K562 (cell line): ENCODE data around the gene OR10G3. TPM values are rescaled to one million over a fixed set of nuclear protein-coding genes. Genes with fewer than 3 reads are reported as not detected.

Experiments used
- ATAC-seq: fragments of 200-7000 bp; cut with Tn5 transposase; 3 replicates; pipeline ENCODE4 v1.9.1; 2020; ENCODE audit warnings: moderate library complexity
- BruUV-seq: library from RNA; stranded (reverse); fragments of 400-500 nt; replicated peaks from 2 replicates; lab custom pipeline; 2021; lab: Mats Ljungman, UMichigan
- CTCF ChIA-PET: fragments of 300-600 bp; formaldehyde crosslinking; extraction: SDS; loops from one replicate; lab custom pipeline; 2021; ENCODE audit warnings: low intra/inter-chr PET ratio; lab: Yijun Ruan, JAX
- POLR2A ChIA-PET: fragments of 300-600, 350-650 bp; sonication (Branson Sonifier 250); formaldehyde crosslinking; extraction: SDS; loops from one replicate; lab custom pipeline; 2021; ENCODE audit warnings: antibody characterized with exemption, inconsistent platforms; lab: Yijun Ruan, JAX
- DNase-seq, 4 experiments: peaks; one replicate each; pipeline versions ENCODE4 v3.0.0 to v3.0.0-alpha.2; 2011 to 2018; ENCODE audit warnings: low spot score in 3 of 4, mixed read lengths in 3 of 4; ENCODE audit errors: extremely low read depth in 1 of 4
- FAIRE-seq: peaks from 2 replicates; lab custom pipeline; 2011; peaks lifted over from hg19 to GRCh38; lab: Jason Lieb, UNC
- H2AFZ ChIP-seq: 2 replicates; pipeline ENCODE4 v1.6.0; 2011; ENCODE audit warnings: low read depth, low read length, control low read depth, inconsistent platforms
- H3K27ac ChIP-seq: fragments of 200-600 bp; 3 replicates; pipeline ENCODE4 v1.8.0; 2011; ENCODE audit warnings: low read depth, mild to moderate bottlenecking, control low read depth, inconsistent platforms, low read length, moderate library complexity, mixed read lengths; ENCODE audit errors: extremely low read depth
- H3K27me3 ChIP-seq, 2 experiments: fragments of 300-600 bp in 1 of 2; 2 replicates in 1 of 2; 3 replicates in 1 of 2; pipeline versions ENCODE4 v1.6.0 to v1.8.0; 2011; ENCODE audit warnings: inconsistent platforms in 2 of 2, low read length in 2 of 2, mild to moderate bottlenecking in 1 of 2, mixed read lengths in 1 of 2, moderate library complexity in 1 of 2; ENCODE audit not compliant: control insufficient read depth in 2 of 2, insufficient read depth in 2 of 2
- H3K36me3 ChIP-seq: fragments of 300-600 bp; 3 replicates; pipeline ENCODE4 v1.8.0; 2011; ENCODE audit warnings: mild to moderate bottlenecking, low read length, inconsistent platforms; ENCODE audit not compliant: control insufficient read depth, insufficient read depth
- H3K4me1 ChIP-seq, 2 experiments: fragments of 200-600 bp in 1 of 2; replicated peaks in 1 of 2; 2 replicates in 1 of 2; 3 replicates in 1 of 2; pipeline versions ENCODE4 v1.5.1 to v1.8.0; 2011; ENCODE audit warnings: inconsistent platforms in 2 of 2, low read length in 2 of 2, mild to moderate bottlenecking in 1 of 2, mixed read lengths in 1 of 2, moderate library complexity in 1 of 2; ENCODE audit not compliant: control insufficient read depth in 2 of 2, insufficient read depth in 2 of 2
- H3K4me2 ChIP-seq: 2 replicates; pipeline ENCODE4 v1.6.1; 2011; ENCODE audit warnings: low read length, control low read depth, inconsistent platforms, mixed read lengths; ENCODE audit not compliant: insufficient read depth
- H3K4me3 ChIP-seq: fragments of 200-600 bp; sonication (generic), shearing (Covaris generic); 2 replicates; pipeline ENCODE4 v1.5.1; 2016; ENCODE audit warnings: control low read depth, inconsistent platforms
- H3K79me2 ChIP-seq: fragments of 200-600 bp; 3 replicates; pipeline ENCODE4 v1.8.0; 2011; ENCODE audit warnings: low read length, inconsistent platforms; ENCODE audit not compliant: control insufficient read depth, insufficient read depth
- H3K9ac ChIP-seq, 2 experiments: 2 replicates each; pipeline versions ENCODE4 v1.6.0 to v1.6.1; 2011; ENCODE audit warnings: low read depth in 2 of 2, low read length in 2 of 2, control low read depth in 1 of 2, inconsistent platforms in 1 of 2, mild to moderate bottlenecking in 1 of 2, mixed read lengths in 1 of 2; ENCODE audit not compliant: insufficient read depth in 1 of 2
- H3K9me1 ChIP-seq: one replicate; pipeline ENCODE4 v1.6.0; 2011; ENCODE audit warnings: inconsistent platforms, mild to moderate bottlenecking, low read length, moderate library complexity; ENCODE audit not compliant: control insufficient read depth, insufficient read depth
- H3K9me3 ChIP-seq: replicated peaks from 2 replicates; pipeline ENCODE4 v1.5.1; 2011; ENCODE audit warnings: low read depth, low read length, inconsistent platforms; ENCODE audit not compliant: control insufficient read depth, insufficient read depth
- H4K20me1 ChIP-seq: replicated peaks from 2 replicates; pipeline ENCODE4 v1.6.1; 2011; ENCODE audit warnings: low read length, inconsistent platforms, mixed read lengths; ENCODE audit not compliant: control insufficient read depth, insufficient read depth
- AFF1 ChIP-seq, 2 experiments: fragments of 450-650 bp; IDR thresholded peaks; 2 replicates each; pipeline ENCODE4 v1.6.1; 2018; ENCODE audit warnings: mild to moderate bottlenecking in 2 of 2, low read depth in 1 of 2; ENCODE audit not compliant: partially characterized antibody in 2 of 2
- ARHGAP35 ChIP-seq: fragments of 450-650 bp; IDR thresholded peaks from 2 replicates; pipeline ENCODE4 v1.6.1; 2018; ENCODE audit not compliant: partially characterized antibody
- ATF4 ChIP-seq: fragments of 450-650 bp; formaldehyde crosslinking; IDR thresholded peaks from 2 replicates; pipeline ENCODE4 v1.4.0; 2022; ENCODE audit warnings: mild to moderate bottlenecking, moderate library complexity
- ETS1 ChIP-seq: conservative IDR thresholded peaks from 2 replicates; pipeline ENCODE4 v1.6.1; 2011; ENCODE audit warnings: low read depth, mild to moderate bottlenecking, low read length; ENCODE audit not compliant: control insufficient read depth
- PCBP2 ChIP-seq: fragments of 200-400 bp; formaldehyde crosslinking; IDR thresholded peaks from 2 replicates; pipeline ENCODE4 v1.6.1; 2018; ENCODE audit warnings: low read length, low read depth, mild to moderate bottlenecking, moderate library complexity; ENCODE audit not compliant: poor library complexity, severe bottlenecking
- RUNX1 ChIP-seq: sonication (generic); IDR thresholded peaks from 2 replicates; pipeline ENCODE4 v1.6.1; 2016; ENCODE audit warnings: antibody characterized with exemption, low read depth
- SMARCC2 ChIP-seq: fragments of 450-650 bp; IDR thresholded peaks from 2 replicates; pipeline ENCODE4 v1.6.1; 2017; ENCODE audit warnings: antibody characterized with exemption, moderate library complexity, mild to moderate bottlenecking, low read depth
- SOX6 ChIP-seq: fragments of 450-650 bp; IDR thresholded peaks from 2 replicates; pipeline ENCODE4 v1.6.1; 2014; ENCODE audit warnings: mild to moderate bottlenecking
- SRSF1 ChIP-seq: fragments of 200-400 bp; formaldehyde crosslinking; IDR thresholded peaks from 2 replicates; pipeline ENCODE4 v1.6.1; 2017; ENCODE audit warnings: mild to moderate bottlenecking, low read depth, low read length, moderate library complexity
- TRIM28 ChIP-seq: fragments of 450-650 bp; IDR thresholded peaks from 2 replicates; pipeline ENCODE4 v1.6.1; 2017
- ZBTB7A ChIP-seq: IDR thresholded peaks from 2 replicates; pipeline ENCODE4 v1.6.1; 2011; ENCODE audit warnings: low read depth, mild to moderate bottlenecking, low read length, moderate library complexity, borderline replicate concordance; ENCODE audit not compliant: control insufficient read depth
- ZNF280B ChIP-seq: fragments of 250-450 bp; sonication (Bioruptor Pico); IDR thresholded peaks from 2 replicates; pipeline ENCODE4 v1.5.1; 2021; ENCODE audit warnings: mild to moderate bottlenecking
- ZNF384 ChIP-seq: IDR thresholded peaks from 2 replicates; pipeline ENCODE4 v1.6.1; 2012; ENCODE audit warnings: low read depth, low read length, improper control_type of control experiment
- ZNF431 ChIP-seq: sonication (generic); formaldehyde crosslinking; IDR thresholded peaks from 2 replicates; pipeline ENCODE4 v1.8.0; 2022; ENCODE audit warnings: mild to moderate bottlenecking, missing genetic modification reagents
- ZNF444 ChIP-seq: fragments of 250-450 bp; sonication (Bioruptor Pico); IDR thresholded peaks from 2 replicates; pipeline ENCODE4 v1.4.0; 2020; ENCODE audit warnings: mild to moderate bottlenecking, moderate library complexity
- ZNF76 ChIP-seq: fragments of 250-450 bp; sonication (Bioruptor Pico); IDR thresholded peaks from 2 replicates; pipeline ENCODE4 v1.4.0; 2020; ENCODE audit warnings: mild to moderate bottlenecking, moderate library complexity, borderline replicate concordance
- WGBS: fragments of 100-300 bp; shearing (Covaris generic); methylation state at CpG from one replicate; pipeline ENCODE4 v1.1.6; 2016; ENCODE audit warnings: low coverage, mixed read lengths; ENCODE audit not compliant: insufficient coverage; ENCODE audit errors: missing lambda C conversion rate; 5-methylcytosine and 5-hydroxymethylcytosine counted together
- in situ Hi-C: fragments of 300-500 bp; cut with MboI; formaldehyde crosslinking; loops from 4 replicates; pipeline ENCODE4 v1.15.0; 2018; ENCODE audit warnings: inconsistent platforms, mixed read lengths
- intact Hi-C: fragments of 100-400 bp; cut with micrococcal nuclease; formaldehyde crosslinking; loops from 2 replicates; pipeline ENCODE4 v1.14.2; 2022
- polyA plus RNA-seq, 8 experiments: library from polyadenylated mRNA; depleted of rRNA in 4 of 8; stranded (reverse) in 5 of 8; unstranded in 3 of 8; fragments of >200 nt; fragmentation: Nextera tagmentation in 2 of 8; fragmentation: Illumina TruSeq in 1 of 8; extraction: Ambion mirVana in 2 of 8; extraction: Trizol in 1 of 8; gene quantifications; 2 replicates each; pipeline versions ENCODE4 v1.2.1 to v1.2.3, GENCODE V29; 2011 to 2014; ENCODE audit warnings: inconsistent platforms in 1 of 8, missing spikeins in 1 of 8
- total RNA-seq, 7 experiments: library from RNA; depleted of rRNA in 6 of 7; stranded (reverse); fragments of >200 nt in 6 of 7; fragmentation: Illumina TruSeq in 2 of 7; extraction: Trizol in 2 of 7; gene quantifications; 2 replicates each; pipeline versions ENCODE4 v1.2.1 to v1.2.3, GENCODE V29; 2011 to 2021; ENCODE audit warnings: low replicate concordance in 1 of 7

Gene OR10G3
- total and polyA plus RNA-seq, 9 of the 15 experiments (the other 6 are each of a cell fraction or from before 2014, with no cell fraction given), result not detected

GRCh38 chr14:21529515-21529914 lies 50.4 kb downstream of the OR10G3 start:
- no peak for TF ChIP-seq SMARCC2
- TF ChIP-seq ZBTB7A, result no peak
- TF ChIP-seq ATF4 (CRISPR knock-in tag), result no peak
- TF ChIP-seq ZNF444 (CRISPR knock-in tag), result no peak
- no peak for TF ChIP-seq PCBP2
- TF ChIP-seq SOX6, result no peak
- no peak for TF ChIP-seq ETS1
- TF ChIP-seq ZNF384, result no peak
- no peak for TF ChIP-seq ARHGAP35
- TF ChIP-seq AFF1 (IDR thresholded peaks at IDR 0.05; ENCODE audit: low read depth in 1 of 2, partially characterized antibody in 2 of 2), result no peak
- no peak for TF ChIP-seq ZNF76 (CRISPR knock-in tag)
- no peak for TF ChIP-seq SRSF1
- TF ChIP-seq RUNX1, result no peak
- no peak for TF ChIP-seq TRIM28
- no peak for TF ChIP-seq ZNF431
- TF ChIP-seq ZNF280B (CRISPR knock-in tag), result no peak
- H3K9me1 ChIP-seq, result no peaks in the 10 kb centered on the region
- peak overlapping the region in 1 of 2 experiments; percentile 50; a peak in 2 of 4 replicates for H3K9ac ChIP-seq
- H3K36me3 ChIP-seq, result peaks cover 9% of the 10 kb centered on the region; the same call in 2 of the 3 replicates
- no peaks in the 10 kb centered on the region for H4K20me1 ChIP-seq
- FAIRE-seq (no peak), DNase-seq (no peak), ATAC-seq (no peak)
- peaks cover 14% of the 10 kb centered on the region for H3K79me2 ChIP-seq
- intact Hi-C loops, result no loop called here
- 56% methylated on average over 1 of the region's 1 CpG for WGBS
- H3K4me1 ChIP-seq, result peaks cover 25 to 34% of the 10 kb centered on the region in 2 experiments
- 0 out of 2 replicates have a peak overlapping the region, but pooled peaks have one; percentile 89 for H2AFZ ChIP-seq
- POLR2A ChIA-PET, result interaction anchor here (1.0 to 1.8 kb wide), 3 partner anchors 8 to 19 kb away, joined by 3 to 8 read pairs (median 4); partner anchors contain the start of gene METTL3
- H3K27ac ChIP-seq, result peak overlapping the region; percentile 80
- CTCF ChIA-PET, result no interaction called here
- H3K27me3 ChIP-seq, result no peaks in the 10 kb centered on the region
- H3K9me3 ChIP-seq, result no peaks in the 10 kb centered on the region
- H3K4me3 ChIP-seq, result no peak overlapping the region
- in situ Hi-C loops, result no loop called here
- peak overlapping the region; percentile 62 for H3K4me2 ChIP-seq
- BruUV-seq, result no TSS peak
